Peyer's patch (tissue), 4 donors: ENCODE results near the gene GALE.
"Not testable (repeated sequence)": the region's sequence is repeated elsewhere in the genome, so short reads cannot be mapped to it uniquely, and the experiment has no call there.

ENCODE experiments used
- POLR2A ChIP-seq, 2 donors: fragments of 450-650 bp; IDR thresholded peaks; one replicate each; pipeline ENCODE4 v1.5.1; 2017; ENCODE audit warnings: antibody characterized with exemption in 2 of 2, mild to moderate bottlenecking in 2 of 2, moderate library complexity in 2 of 2
- TF ChIP-seq, protein P1 (sequence below), 6 experiments: fragments of 450-650 bp in 4 of 6; fragments of 200-600 bp in 2 of 6; sonication (generic) in 1 of 6; IDR thresholded peaks; one replicate each; pipeline ENCODE4 v1.5.1; 2017 to 2019; ENCODE audit warnings: antibody characterized with exemption in 6 of 6, mild to moderate bottlenecking in 3 of 6, moderate library complexity in 1 of 6

DNA sequence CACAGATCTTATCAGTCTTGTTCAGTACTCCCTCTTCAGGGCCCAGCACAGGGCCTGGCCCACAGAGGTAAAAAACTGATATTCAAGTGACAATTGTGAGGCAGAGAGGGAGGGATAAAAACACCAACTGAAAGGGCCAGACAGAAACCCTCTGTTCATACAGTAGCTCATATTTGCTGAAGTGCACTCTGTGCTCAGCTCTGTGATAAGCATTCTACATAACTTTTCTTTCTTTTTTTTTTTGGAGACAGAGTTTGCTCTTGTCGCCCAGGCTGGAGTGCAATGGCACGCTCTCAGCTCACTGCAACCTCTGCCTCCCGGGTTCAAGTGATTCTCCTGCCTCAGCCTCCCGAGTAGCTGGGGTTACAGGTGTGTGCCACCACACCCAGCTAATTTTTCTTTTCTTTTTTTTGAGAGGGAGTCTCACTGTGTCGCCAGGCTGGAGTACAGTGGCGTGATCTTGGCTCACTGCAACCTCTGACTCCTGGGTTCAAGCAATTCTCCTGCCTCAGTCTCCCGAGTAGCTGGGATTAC is 2.3 kb upstream of the GALE start:
- TF ChIP-seq, protein P1, sequence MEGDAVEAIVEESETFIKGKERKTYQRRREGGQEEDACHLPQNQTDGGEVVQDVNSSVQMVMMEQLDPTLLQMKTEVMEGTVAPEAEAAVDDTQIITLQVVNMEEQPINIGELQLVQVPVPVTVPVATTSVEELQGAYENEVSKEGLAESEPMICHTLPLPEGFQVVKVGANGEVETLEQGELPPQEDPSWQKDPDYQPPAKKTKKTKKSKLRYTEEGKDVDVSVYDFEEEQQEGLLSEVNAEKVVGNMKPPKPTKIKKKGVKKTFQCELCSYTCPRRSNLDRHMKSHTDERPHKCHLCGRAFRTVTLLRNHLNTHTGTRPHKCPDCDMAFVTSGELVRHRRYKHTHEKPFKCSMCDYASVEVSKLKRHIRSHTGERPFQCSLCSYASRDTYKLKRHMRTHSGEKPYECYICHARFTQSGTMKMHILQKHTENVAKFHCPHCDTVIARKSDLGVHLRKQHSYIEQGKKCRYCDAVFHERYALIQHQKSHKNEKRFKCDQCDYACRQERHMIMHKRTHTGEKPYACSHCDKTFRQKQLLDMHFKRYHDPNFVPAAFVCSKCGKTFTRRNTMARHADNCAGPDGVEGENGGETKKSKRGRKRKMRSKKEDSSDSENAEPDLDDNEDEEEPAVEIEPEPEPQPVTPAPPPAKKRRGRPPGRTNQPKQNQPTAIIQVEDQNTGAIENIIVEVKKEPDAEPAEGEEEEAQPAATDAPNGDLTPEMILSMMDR (IDR thresholded peaks at IDR 0.05), result not testable (repeated sequence)
- TF ChIP-seq POLR2A (IDR thresholded peaks at IDR 0.05), result not testable (repeated sequence)
